Measurements from ENCODE around the gene ZNF599. TPM values are rescaled to one million over a fixed set of nuclear protein-coding genes. Genes with fewer than 3 reads are reported as not detected.

ZNF599 gene
- total RNA-seq = 2.7 and 4.9 TPM in 2 replicates

GRCh38 chr19:34772697-34773554 lies at the start of gene ZNF599:
ZNF599 (minus strand) TSS chr19:34773215; CDS start chr19:34772841, 374 bp downstream.

GRCh38 chr19:34733746-34734536 lies 39.1 kb downstream of the ZNF599 start, which contains the start of gene ZNF181:
ZNF181 (plus strand) TSS chr19:34734243; CDS start chr19:34735038, 795 bp downstream.

Other genes with a start within 250 kb of the ZNF599 start
- under 0.01 TPM in 1 of 2 replicates, not detected in the other for gene SCGB2B2, start 96.1 kb downstream of the ZNF599 start, total RNA-seq
- gene ZNF302, start 95.5 kb downstream of the ZNF599 start, total RNA-seq = 10.7 and 14.7 TPM in 2 replicates
- gene ZNF181, start 39.0 kb downstream of the ZNF599 start, total RNA-seq = 12.2 and 14.3 TPM in 2 replicates
- gene ZNF30, start 153.7 kb upstream of the ZNF599 start, total RNA-seq = 3.6 and 4.4 TPM in 2 replicates
- 20.7 and 25.0 TPM in 2 replicates for gene ZNF792, start 191.0 kb upstream of the ZNF599 start, total RNA-seq
- 30.2 TPM in 2 replicates for gene GRAMD1A, start 227.1 kb upstream of the ZNF599 start, total RNA-seq